ENCODE data around the gene LZTS2.
A peak's percentile ranks its signal among the peaks of the same experiment; 100 is the strongest.

The LZTS2 gene

GRCh38 chr10:100979791-100980272, 19.8 kb upstream of the LZTS2 start:
- DNase-seq (ENCODE audit: low read depth in 2 of 2): no peak

- no peak for DNase-seq (ENCODE audit: low read depth in 2 of 2)
Measured at GRCh38 chr10:100980311-100980710, 19.3 kb upstream of the LZTS2 start.

- DNase-seq (ENCODE audit: low read depth in 2 of 2): no peak
Measured at GRCh38 chr10:100980711-100981110, 18.9 kb upstream of the LZTS2 start.

- DNase-seq (ENCODE audit: low read depth in 2 of 2): no peak
Measured at GRCh38 chr10:100981178-100981772, 18.3 kb upstream of the LZTS2 start.

GRCh38 chr10:100982916-100983830, 16.4 kb upstream of the LZTS2 start:
- DNase-seq (ENCODE audit: low read depth in 2 of 2): no peak

- DNase-seq (ENCODE audit: low read depth in 2 of 2): no peak
Measured at GRCh38 chr10:100983868-100984671, 15.5 kb upstream of the LZTS2 start.

- no peak for DNase-seq (ENCODE audit: low read depth in 2 of 2)
Measured at GRCh38 chr10:100984672-100985177, 14.9 kb upstream of the LZTS2 start.

- DNase-seq (ENCODE audit: low read depth in 2 of 2): no peak
Measured at GRCh38 chr10:100985336-100985735, 14.3 kb upstream of the LZTS2 start.

- DNase-seq (ENCODE audit: low read depth in 2 of 2): no peak
Measured at GRCh38 chr10:100986623-100986951, 13.0 kb upstream of the LZTS2 start.

- peak; percentile 56 to 69 for DNase-seq (ENCODE audit: low read depth in 2 of 2)
Measured at GRCh38 chr10:100986952-100987684, 12.5 kb upstream of the LZTS2 start, which contains the start of the genes MRPL43 and TWNK. MRPL43 (minus strand) TSS chr10:100987497; CDS start chr10:100987443, 54 bp downstream. TWNK (plus strand) TSS chr10:100987543; CDS start chr10:100988211, 668 bp downstream.

GRCh38 chr10:100987685-100988049, 11.9 kb upstream of the LZTS2 start:
- DNase-seq (ENCODE audit: low read depth in 2 of 2): no peak

- no peak for DNase-seq (ENCODE audit: low read depth in 2 of 2)
Measured at GRCh38 chr10:100988166-100988565, 11.4 kb upstream of the LZTS2 start.

- no peak for DNase-seq (ENCODE audit: low read depth in 2 of 2)
Measured at GRCh38 chr10:100989088-100989487, 10.5 kb upstream of the LZTS2 start.

GRCh38 chr10:100993986-100994708, 5.5 kb upstream of the LZTS2 start:
- DNase-seq (ENCODE audit: low read depth in 2 of 2): no peak

GRCh38 chr10:100995181-100995580, 4.4 kb upstream of the LZTS2 start:
- no peak for DNase-seq (ENCODE audit: low read depth in 2 of 2)

GRCh38 chr10:100996678-100997359, 2.8 kb upstream of the LZTS2 start:
- no peak for DNase-seq (ENCODE audit: low read depth in 2 of 2)

GRCh38 chr10:100997360-100998182, 2.0 kb upstream of the LZTS2 start:
- peak; percentile 24 to 52 for DNase-seq (ENCODE audit: low read depth in 2 of 2)

- peak in 1 of 2 donors; percentile 41 for DNase-seq (ENCODE audit: low read depth in 2 of 2)
Measured at GRCh38 chr10:100998183-100998990, 1.2 kb upstream of the LZTS2 start.

All from stimulated activated CD8-positive, alpha-beta memory T cell treated with anti-CD3 and anti-CD28 coated beads, Interleukin-2, amount 100 ng/mL, for 1 hour (primary cell).